ENCODE measurements around the gene LURAP1L.
A peak's percentile ranks its signal among the peaks of the same experiment; 100 is the strongest.

Gene LURAP1L

GRCh38 chr9:12813960-12814876 is 39.4 kb downstream of the LURAP1L start:
- H3K27ac Mint-ChIP-seq, result no peak overlapping the region
- peaks cover 4 to 23% of the 10 kb centered on the region in 2 donors for H3K9me3 Mint-ChIP-seq
- H3K4me1 Mint-ChIP-seq, result no peaks in the 10 kb centered on the region
- no peak overlapping the region for H3K4me3 Mint-ChIP-seq
- H3K27me3 Mint-ChIP-seq, result no peaks in the 10 kb centered on the region
- ATAC-seq (no peak), DNase-seq (no peak)

GRCh38 chr9:12814877-12815237 is 40.0 kb downstream of the LURAP1L start:
- Mint-ChIP-seq H3K27ac (no peak overlapping the region), H3K4me1 (no peaks in the 10 kb centered on the region), H3K4me3 (no peak overlapping the region), H3K9me3 (peaks cover 4 to 18% of the 10 kb centered on the region in 2 donors), H3K27me3 (no peaks in the 10 kb centered on the region)
- no peak for DNase-seq
- no peak for ATAC-seq

GRCh38 chr9:12815888-12816287 is 41.1 kb downstream of the LURAP1L start:
- no peak for ATAC-seq
- H3K27ac Mint-ChIP-seq, result no peak overlapping the region
- H3K27me3 Mint-ChIP-seq, result no peaks in the 10 kb centered on the region
- peaks cover 4 to 18% of the 10 kb centered on the region in 2 donors for H3K9me3 Mint-ChIP-seq
- H3K4me3 Mint-ChIP-seq, result no peak overlapping the region
- no peaks in the 10 kb centered on the region for H3K4me1 Mint-ChIP-seq
- no peak for DNase-seq

GRCh38 chr9:12816656-12817101 is 41.9 kb downstream of the LURAP1L start:
- no peak for ATAC-seq
- H3K4me1 Mint-ChIP-seq, result no peaks in the 10 kb centered on the region
- DNase-seq, result no peak
- no peak overlapping the region for H3K4me3 Mint-ChIP-seq
- H3K27ac Mint-ChIP-seq, result peak overlapping the region in 1 of 2 donors; percentile 42
- no peaks in the 10 kb centered on the region for H3K27me3 Mint-ChIP-seq
- H3K9me3 Mint-ChIP-seq, result peaks cover 4 to 18% of the 10 kb centered on the region in 2 donors

GRCh38 chr9:12817702-12818101 is 42.9 kb downstream of the LURAP1L start:
- Mint-ChIP-seq H3K27ac (no peak overlapping the region), H3K27me3 (no peaks in the 10 kb centered on the region), H3K4me3 (no peak overlapping the region), H3K9me3 (peaks cover 4 to 18% of the 10 kb centered on the region in 2 donors), H3K4me1 (no peaks in the 10 kb centered on the region)
- ATAC-seq (no peak), DNase-seq (no peak)

GRCh38 chr9:12818431-12819000 is 43.7 kb downstream of the LURAP1L start:
- H3K27ac Mint-ChIP-seq, result no peak overlapping the region

GRCh38 chr9:12819436-12820185 is 44.8 kb downstream of the LURAP1L start:
- Mint-ChIP-seq H3K9me3 (peaks cover 4 to 18% of the 10 kb centered on the region in 2 donors), H3K4me1 (no peaks in the 10 kb centered on the region), H3K27me3 (no peaks in the 10 kb centered on the region), H3K4me3 (no peak overlapping the region), H3K27ac (no peak overlapping the region)
- DNase-seq, result no peak
- no peak for ATAC-seq

More at GRCh38 chr9:12818431-12819000, 43.7 kb downstream of the LURAP1L start:
- DNase-seq, result no peak
- ATAC-seq, result no peak
- no peak overlapping the region for H3K4me3 Mint-ChIP-seq
- H3K27me3 Mint-ChIP-seq, result no peaks in the 10 kb centered on the region
- peaks cover 4 to 18% of the 10 kb centered on the region in 2 donors for H3K9me3 Mint-ChIP-seq
- no peaks in the 10 kb centered on the region for H3K4me1 Mint-ChIP-seq

- DNase-seq, result no peak
- no peak overlapping the region for H3K4me3 Mint-ChIP-seq
- H3K27me3 Mint-ChIP-seq, result no peaks in the 10 kb centered on the region
- no peak for ATAC-seq
- H3K9me3 Mint-ChIP-seq, result peaks cover 4 to 9% of the 10 kb centered on the region in 2 donors
- no peaks in the 10 kb centered on the region for H3K4me1 Mint-ChIP-seq
- H3K27ac Mint-ChIP-seq, result no peak overlapping the region
Observed at GRCh38 chr9:12822111-12822510, 47.3 kb downstream of the LURAP1L start.

GRCh38 chr9:12826924-12827565 is 52.2 kb downstream of the LURAP1L start:
- Mint-ChIP-seq H3K4me3 (no peak overlapping the region), H3K9me3 (peaks cover 0 to 7% of the 10 kb centered on the region in 2 donors), H3K27ac (no peak overlapping the region), H3K4me1 (no peaks in the 10 kb centered on the region), H3K27me3 (no peaks in the 10 kb centered on the region)
- ATAC-seq (no peak), DNase-seq (no peak)

- no peak for DNase-seq
- no peak for ATAC-seq
- H3K27me3 Mint-ChIP-seq, result no peaks in the 10 kb centered on the region
- H3K27ac Mint-ChIP-seq, result no peak overlapping the region
- no peak overlapping the region for H3K4me3 Mint-ChIP-seq
- peaks cover 13 to 22% of the 10 kb centered on the region in 2 donors for H3K9me3 Mint-ChIP-seq
- H3K4me1 Mint-ChIP-seq, result no peaks in the 10 kb centered on the region
Observed at GRCh38 chr9:12833701-12834100, 58.9 kb downstream of the LURAP1L start.

GRCh38 chr9:12838546-12838945 is 63.7 kb downstream of the LURAP1L start:
- ATAC-seq (no peak), DNase-seq (no peak)
- H3K4me1 Mint-ChIP-seq, result no peaks in the 10 kb centered on the region
- H3K27me3 Mint-ChIP-seq, result no peaks in the 10 kb centered on the region
- H3K27ac Mint-ChIP-seq, result no peak overlapping the region
- H3K4me3 Mint-ChIP-seq, result no peak overlapping the region
- peaks cover 15 to 19% of the 10 kb centered on the region in 2 donors for H3K9me3 Mint-ChIP-seq

- no peak for ATAC-seq
- DNase-seq, result no peak
- H3K9me3 Mint-ChIP-seq, result peaks cover 6 to 11% of the 10 kb centered on the region in 2 donors
- no peaks in the 10 kb centered on the region for H3K27me3 Mint-ChIP-seq
- H3K27ac Mint-ChIP-seq, result no peak overlapping the region
- no peak overlapping the region for H3K4me3 Mint-ChIP-seq
- no peaks in the 10 kb centered on the region for H3K4me1 Mint-ChIP-seq
Observed at GRCh38 chr9:12843735-12844134, 68.9 kb downstream of the LURAP1L start.

GRCh38 chr9:12846035-12846434 is 71.2 kb downstream of the LURAP1L start:
- DNase-seq, result no peak
- H3K27ac Mint-ChIP-seq, result no peak overlapping the region
- H3K4me1 Mint-ChIP-seq, result no peaks in the 10 kb centered on the region
- no peak overlapping the region for H3K4me3 Mint-ChIP-seq
- H3K9me3 Mint-ChIP-seq, result peaks cover 6 to 12% of the 10 kb centered on the region in 2 donors
- H3K27me3 Mint-ChIP-seq, result no peaks in the 10 kb centered on the region
- no peak for ATAC-seq

- ATAC-seq, result no peak
- H3K9me3 Mint-ChIP-seq, result peaks cover 0 to 16% of the 10 kb centered on the region in 2 donors
- DNase-seq, result no peak
- H3K27ac Mint-ChIP-seq, result no peak overlapping the region
- no peaks in the 10 kb centered on the region for H3K4me1 Mint-ChIP-seq
- no peak overlapping the region for H3K4me3 Mint-ChIP-seq
- H3K27me3 Mint-ChIP-seq, result no peaks in the 10 kb centered on the region
Observed at GRCh38 chr9:12847561-12847960, 72.7 kb downstream of the LURAP1L start.

GRCh38 chr9:12849486-12850003 is 74.7 kb downstream of the LURAP1L start:
- H3K4me3 Mint-ChIP-seq, result no peak overlapping the region
- no peaks in the 10 kb centered on the region for H3K27me3 Mint-ChIP-seq
- ATAC-seq (no peak), DNase-seq (no peak)
- peaks cover 0 to 24% of the 10 kb centered on the region in 2 donors for H3K9me3 Mint-ChIP-seq
- no peaks in the 10 kb centered on the region for H3K4me1 Mint-ChIP-seq
- H3K27ac Mint-ChIP-seq, result no peak overlapping the region

Measured in stimulated activated naive CD8-positive, alpha-beta T cell treated with anti-CD3 and anti-CD28 coated beads, Interleukin-15, amount 100 ng/mL, for 72 hours (primary cell).